ENCODE results near the gene MPRIP. TPM values are rescaled to one million over a fixed set of nuclear protein-coding genes. Genes with fewer than 3 reads are reported as not detected.

Gene MPRIP
- total RNA-seq, 1 experiment from 2014 or later, result 132 TPM

- Histone ChIP-seq H3K56ac (ENCODE audit: insufficient read length, low read depth, low read length) (no peak overlapping the region), H2BK12ac (ENCODE audit: insufficient read length, low read depth, low read length) (no peak overlapping the region), H3K4me2 (ENCODE audit: insufficient read depth, insufficient read length, low read length) (no peak overlapping the region), H2BK20ac (ENCODE audit: low read depth, low read length, poor library complexity, severe bottlenecking) (no peak overlapping the region), H3T11ph (ENCODE audit: low read length) (no peak overlapping the region), H3K9ac (ENCODE audit: extremely low read depth, insufficient read length, low read length) (no peak overlapping the region), H2AFZ (ENCODE audit: low read length) (no peak overlapping the region), H4K91ac (ENCODE audit: insufficient read length, low read depth, low read length) (no peak overlapping the region), H2BK15ac (ENCODE audit: low read depth, low read length) (no peak overlapping the region), H2BK120ac (ENCODE audit: low read depth, low read length, poor library complexity, severe bottlenecking) (no peak overlapping the region), H3K79me1 (ENCODE audit: insufficient read depth, low read depth, low read length, poor library complexity, severe bottlenecking) (peaks cover 3% of the 10 kb centered on the region), H3K4me1 (ENCODE audit: insufficient read depth, low read length) (no peaks in the 10 kb centered on the region), H3K9me3 (ENCODE audit: control insufficient read depth, low read depth, low read length) (no peaks in the 10 kb centered on the region), H3K27ac (ENCODE audit: insufficient read length, low read depth, low read length) (no peak overlapping the region), H4K20me1 (ENCODE audit: control insufficient read depth, insufficient read depth, insufficient read length) (no peaks in the 10 kb centered on the region), H2AK5ac (ENCODE audit: insufficient read length, low read length) (no peak overlapping the region), H2BK5ac (ENCODE audit: insufficient read length, low read length) (no peak overlapping the region), H3K79me2 (ENCODE audit: insufficient read depth, low read length) (no peaks in the 10 kb centered on the region; the same call in 1 of the 2 replicates), H4K5ac (ENCODE audit: insufficient read length, low read depth, low read length) (no peak overlapping the region), H3K14ac (ENCODE audit: insufficient read depth, low read length) (no peak overlapping the region), H3K23me2 (ENCODE audit: insufficient read length, low read depth, low read length, poor library complexity, severe bottlenecking) (no peaks in the 10 kb centered on the region), H3K4ac (ENCODE audit: low read depth, low read length) (no peak overlapping the region), H4K8ac (replicated peaks; ENCODE audit: insufficient read length, low read depth, low read length) (no peak overlapping the region), H3K27me3 (ENCODE audit: insufficient read depth, low read length) (no peaks in the 10 kb centered on the region), H3K18ac (ENCODE audit: insufficient read length, low read depth, low read length) (no peak overlapping the region), H3K23ac (ENCODE audit: insufficient read length, low read depth, low read length) (no peak overlapping the region)
- H3K4me3 Mint-ChIP-seq, result no peak overlapping the region
- no peaks in the 10 kb centered on the region for H3K27me3 Mint-ChIP-seq (ENCODE audit: low read depth)
- peaks cover 3 to 39% (median 19%) of the 10 kb centered on the region in 3 experiments for H3K36me3 Mint-ChIP-seq (ENCODE audit: insufficient read depth in 1 of 3, low read depth in 3 of 3)
- peaks cover 4 to 9% of the 10 kb centered on the region in 2 experiments for H3K4me1 Mint-ChIP-seq
- no peak for TF ChIP-seq CTCF (conservative IDR thresholded peaks at IDR 0.05)
- DNase-seq, result no peak
- H3K27ac Mint-ChIP-seq, result peak overlapping the region in 2 of 3 experiments; percentile 62 to 73; a peak in 4 of 7 replicates
- no CpG with 5 or more reads among the region's 7 CpGs for WGBS (ENCODE audit: extremely low coverage, insufficient read length, low lambda C conversion rate)
- H3K9me3 Mint-ChIP-seq, result no peaks in the 10 kb centered on the region
These were observed 36.6 kb downstream of the MPRIP start for GRCh38 chr17:17078832-17079231.

Measured in H9 (cell line).